ENCODE data around the gene SLC51B.
A peak's percentile ranks its signal among the peaks of the same experiment; 100 is the strongest.

The SLC51B gene

DNA sequence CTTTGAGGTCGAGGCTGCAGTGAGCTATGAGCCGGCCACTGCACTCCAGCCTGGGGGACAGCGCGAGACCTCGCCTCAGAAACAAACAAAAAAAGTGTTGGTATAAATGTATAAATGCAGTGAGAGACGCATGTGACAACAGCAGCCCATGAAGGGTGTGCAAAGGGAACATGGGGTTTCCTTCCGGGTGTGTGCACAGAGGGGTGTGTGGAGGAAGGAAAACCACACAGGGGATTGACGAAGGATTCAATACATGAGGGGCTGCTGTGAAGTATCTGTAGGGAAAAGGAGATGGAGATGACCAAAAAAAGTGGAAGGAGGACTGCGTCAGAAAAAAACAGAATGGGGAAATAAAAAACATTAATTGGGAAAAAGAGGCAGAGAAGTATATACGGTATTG lies 16.8 kb upstream of the SLC51B start:
- no peak for DNase-seq (ENCODE audit: extremely low spot score)
- ChIA-PET CTCF (no interaction called here), POLR2A (no interaction called here)
- TF ChIP-seq TARDBP (IDR thresholded peaks at IDR 0.05) (no peak), FOXA1 (IDR thresholded peaks at IDR 0.05) (no peak), LEF1 (IDR thresholded peaks at IDR 0.05; ENCODE audit: borderline replicate concordance) (no peak), CTBP1 (IDR thresholded peaks at IDR 0.05; ENCODE audit: borderline replicate concordance) (no peak)

DNA sequence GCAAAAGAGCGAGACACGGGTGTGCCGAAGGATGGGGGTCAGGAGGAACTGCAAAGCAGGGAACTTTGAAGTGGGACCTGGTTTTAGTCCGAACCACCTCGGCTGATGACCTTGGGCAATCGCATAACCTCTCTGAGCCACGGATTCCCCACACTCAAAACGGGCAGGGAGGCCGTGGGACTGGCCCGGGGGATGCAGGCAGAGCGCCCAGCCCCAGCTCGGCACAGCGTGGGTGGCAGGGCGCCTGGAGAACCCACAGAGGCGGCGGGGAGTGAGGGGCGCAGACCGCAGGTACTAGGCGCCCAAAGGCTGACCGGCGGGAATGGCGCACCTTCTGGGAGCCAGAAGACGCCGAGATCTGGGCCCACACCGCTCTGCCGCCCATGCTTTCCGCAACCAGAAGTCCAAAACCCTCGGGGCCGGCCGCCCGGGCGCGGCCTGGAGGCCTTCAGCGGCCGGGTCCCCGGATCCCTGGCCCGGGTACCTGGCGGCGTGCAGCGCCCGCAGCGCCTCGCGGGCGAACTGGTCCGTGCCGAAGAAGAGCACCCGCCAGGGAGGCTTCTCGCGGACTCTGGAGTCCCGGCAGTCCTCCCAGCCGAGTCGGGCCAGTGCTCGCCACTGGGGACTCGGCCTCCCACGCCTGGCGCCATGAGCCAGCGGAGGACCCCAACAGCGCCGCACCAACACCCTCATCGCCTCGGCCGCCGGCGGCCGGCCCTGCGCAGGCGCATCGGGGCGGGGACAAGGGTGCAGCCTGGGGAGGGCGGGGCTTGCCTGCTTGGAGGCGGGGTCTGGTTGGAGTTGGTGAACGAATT lies 16.1 kb upstream of the SLC51B start, which contains the start of gene MTFMT:
MTFMT (minus strand) TSS at position 719 of the 815 bp plus-strand sequence; CDS start at position 693, 26 bp downstream.
- peak; percentile 93 for DNase-seq (ENCODE audit: extremely low spot score)
- POLR2A ChIA-PET: no interaction called here
- TF ChIP-seq ARNT (IDR thresholded peaks at IDR 0.05) (no peak), HDGF (IDR thresholded peaks at IDR 0.05; ENCODE audit: borderline replicate concordance) (no peak), ELF4 (IDR thresholded peaks at IDR 0.05) (no peak), TARDBP (IDR thresholded peaks at IDR 0.05) (no peak), FOXK2 (IDR thresholded peaks at IDR 0.05) (no peak), ZNF384 (IDR thresholded peaks at IDR 0.05) (no peak), SUZ12 (IDR thresholded peaks at IDR 0.05) (no peak), FOXA1 (IDR thresholded peaks at IDR 0.05) (no peak), FOXM1 (IDR thresholded peaks at IDR 0.05; ENCODE audit: borderline replicate concordance) (no peak)
- CTCF ChIA-PET: no interaction called here

DNA sequence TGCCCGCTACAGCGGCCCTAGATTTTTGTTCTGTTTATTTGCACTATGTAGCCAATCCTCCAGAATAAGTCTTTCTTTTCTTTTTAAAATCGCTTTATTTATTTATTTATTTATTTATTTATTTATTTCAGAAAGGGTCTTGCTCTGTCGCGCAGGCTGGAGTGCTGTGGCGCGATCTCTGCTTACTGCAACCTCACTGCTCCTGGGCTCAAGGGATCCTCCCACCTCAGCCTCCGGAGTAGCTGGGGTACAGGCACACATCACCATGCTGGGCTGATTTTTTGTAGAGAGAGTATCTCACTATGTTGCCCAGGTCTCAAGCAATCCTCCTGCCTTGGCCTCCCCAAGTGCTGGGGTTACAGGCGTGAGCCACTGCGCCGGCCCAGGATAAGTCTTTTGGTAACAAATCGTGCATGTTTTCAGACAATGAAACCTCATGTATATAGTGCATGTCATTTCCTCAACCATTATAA lies 15.4 kb upstream of the SLC51B start:
- no peak for DNase-seq (ENCODE audit: extremely low spot score)
- ChIA-PET CTCF (no interaction called here), POLR2A (no interaction called here)
- TF ChIP-seq ARNT (IDR thresholded peaks at IDR 0.05): no peak
- TF ChIP-seq FOXK2 (IDR thresholded peaks at IDR 0.05): no peak
- TF ChIP-seq ELF4 (IDR thresholded peaks at IDR 0.05): no peak
- no peak for TF ChIP-seq CTBP1 (IDR thresholded peaks at IDR 0.05; ENCODE audit: borderline replicate concordance)
- TF ChIP-seq ZNF384 (IDR thresholded peaks at IDR 0.05): no peak
- TF ChIP-seq FOXA1 (IDR thresholded peaks at IDR 0.05): no peak
- TF ChIP-seq, protein P1, sequence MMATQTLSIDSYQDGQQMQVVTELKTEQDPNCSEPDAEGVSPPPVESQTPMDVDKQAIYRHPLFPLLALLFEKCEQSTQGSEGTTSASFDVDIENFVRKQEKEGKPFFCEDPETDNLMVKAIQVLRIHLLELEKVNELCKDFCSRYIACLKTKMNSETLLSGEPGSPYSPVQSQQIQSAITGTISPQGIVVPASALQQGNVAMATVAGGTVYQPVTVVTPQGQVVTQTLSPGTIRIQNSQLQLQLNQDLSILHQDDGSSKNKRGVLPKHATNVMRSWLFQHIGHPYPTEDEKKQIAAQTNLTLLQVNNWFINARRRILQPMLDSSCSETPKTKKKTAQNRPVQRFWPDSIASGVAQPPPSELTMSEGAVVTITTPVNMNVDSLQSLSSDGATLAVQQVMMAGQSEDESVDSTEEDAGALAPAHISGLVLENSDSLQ (IDR thresholded peaks at IDR 0.05): no peak

DNA sequence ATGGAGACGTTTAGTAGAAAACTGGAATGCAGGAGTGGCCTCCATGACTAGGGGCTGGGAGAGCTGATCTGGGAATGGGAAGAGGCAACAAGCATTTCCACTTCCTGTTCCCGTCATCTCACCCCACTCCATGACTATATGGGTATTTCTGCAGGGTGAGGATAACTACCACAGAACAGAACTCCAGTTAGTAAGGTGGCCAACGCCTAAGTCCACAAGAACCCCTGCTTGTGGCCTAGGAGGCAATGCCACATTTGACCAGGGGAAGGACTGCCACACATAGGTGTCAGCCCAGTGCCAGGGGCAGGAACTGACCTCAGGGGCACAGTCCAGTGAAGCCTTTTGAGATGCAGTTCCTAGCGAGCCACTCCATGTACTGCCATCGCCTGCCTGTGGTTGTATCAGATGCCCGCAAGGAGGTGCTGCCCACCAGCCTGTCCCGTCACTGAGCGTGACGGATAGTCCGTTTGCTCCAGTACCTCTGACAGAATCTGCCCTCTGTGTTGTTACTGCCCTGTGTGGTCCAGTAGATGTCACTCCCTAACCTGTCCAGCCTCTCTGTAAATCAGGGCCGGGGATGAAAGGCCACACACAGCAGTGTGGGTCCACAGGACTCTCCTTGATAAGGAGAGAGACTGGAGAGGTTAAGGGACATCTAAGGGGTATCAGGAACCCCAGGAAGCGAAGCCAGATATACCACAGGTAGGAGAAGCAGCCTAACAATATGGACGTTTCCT lies 12.2 kb upstream of the SLC51B start:
- POLR2A ChIA-PET: no interaction called here
- TF ChIP-seq ARNT (IDR thresholded peaks at IDR 0.05): no peak
- TF ChIP-seq, protein P1 (IDR thresholded peaks at IDR 0.05): peak; percentile 51; the same call in 1 of the 2 replicates
- peak; percentile 24 for DNase-seq (ENCODE audit: extremely low spot score)
- CTCF ChIA-PET: interaction anchor here (0.5 to 1.0 kb wide), 5 partner anchors 11 to 1304 kb away, joined by 3 to 5 read pairs (median 3); no protein-coding TSS in a partner anchor

DNA sequence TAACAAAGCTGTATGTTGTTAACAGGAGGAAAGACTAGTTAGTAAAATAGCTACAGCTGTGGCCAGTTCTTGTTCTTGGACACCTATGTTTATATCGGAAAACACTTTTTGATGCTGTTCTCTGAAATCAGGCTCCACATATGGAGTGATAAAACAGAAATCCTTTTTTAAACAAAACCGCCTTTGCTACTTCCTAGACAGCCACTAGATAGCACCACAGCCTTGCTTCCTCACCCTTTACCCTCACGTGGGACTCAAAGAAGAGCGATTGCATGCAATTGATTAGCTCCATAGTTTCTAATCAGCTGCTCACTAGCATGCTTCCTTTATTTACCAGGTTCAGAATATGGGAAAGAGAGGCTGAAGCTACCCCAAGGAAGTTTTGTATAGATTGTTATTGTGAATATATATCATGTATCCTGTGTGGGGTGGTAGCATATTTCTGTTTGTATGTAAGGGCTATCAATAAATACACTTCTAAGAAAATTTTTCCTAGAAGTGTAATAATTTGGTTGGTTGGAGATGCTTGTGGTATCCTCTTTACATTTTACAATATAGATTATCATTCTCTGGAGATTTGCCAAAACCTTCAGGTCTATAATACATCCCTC lies 11.4 kb upstream of the SLC51B start:
- peak; percentile 31 for DNase-seq (ENCODE audit: extremely low spot score)
- ChIA-PET POLR2A (interaction anchor here (0.8 kb wide), 1 partner anchor 271 kb away, joined by 3 read pairs; the partner anchor contains the start of gene RNU5B-1), CTCF (interaction anchor here (0.5 to 1.0 kb wide), 8 partner anchors 10 to 1303 kb away, joined by 3 to 6 read pairs (median 3); no protein-coding TSS in a partner anchor)
- TF ChIP-seq CTBP1 (IDR thresholded peaks at IDR 0.05; ENCODE audit: borderline replicate concordance): no peak

DNA sequence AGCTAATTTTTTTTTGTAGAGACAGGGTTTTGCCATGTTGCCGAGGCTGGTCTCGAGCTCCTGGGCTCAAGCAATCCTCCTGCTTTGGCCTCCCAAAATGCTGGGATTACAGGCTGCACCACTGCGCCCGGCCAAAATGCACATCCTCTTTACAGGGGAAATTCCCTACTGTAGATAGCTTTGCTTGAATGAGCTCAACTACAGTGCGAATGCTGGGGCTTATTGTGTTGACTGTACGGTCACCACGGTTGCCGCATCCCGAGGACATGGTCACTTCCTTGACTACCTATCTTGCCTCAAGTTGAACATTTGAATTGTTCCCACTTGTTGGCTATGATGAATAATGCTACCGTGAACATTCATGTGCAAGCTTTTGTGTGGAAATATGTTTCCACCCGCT lies 10.5 kb upstream of the SLC51B start:
- no peak for DNase-seq (ENCODE audit: extremely low spot score)
- POLR2A ChIA-PET: no interaction called here
- CTCF ChIA-PET: interaction anchor here (0.7 to 0.8 kb wide), 3 partner anchors 9 to 27 kb away, joined by 3 read pairs; no protein-coding TSS in a partner anchor
- no peak for TF ChIP-seq HDGF (IDR thresholded peaks at IDR 0.05; ENCODE audit: borderline replicate concordance)
- TF ChIP-seq TARDBP (IDR thresholded peaks at IDR 0.05): no peak
- TF ChIP-seq ZNF384 (IDR thresholded peaks at IDR 0.05): no peak
- no peak for TF ChIP-seq ARNT (IDR thresholded peaks at IDR 0.05)
- no peak for TF ChIP-seq CTBP1 (IDR thresholded peaks at IDR 0.05; ENCODE audit: borderline replicate concordance)
- no peak for TF ChIP-seq L3MBTL2 (conservative IDR thresholded peaks at IDR 0.05)
- TF ChIP-seq FOXA1 (IDR thresholded peaks at IDR 0.05): no peak
- no peak for TF ChIP-seq NFRKB (IDR thresholded peaks at IDR 0.05)
- no peak for TF ChIP-seq FOXK2 (IDR thresholded peaks at IDR 0.05)
- TF ChIP-seq BHLHE40 (IDR thresholded peaks at IDR 0.05; ENCODE audit: borderline replicate concordance): no peak
- TF ChIP-seq SUZ12 (IDR thresholded peaks at IDR 0.05): no peak
- TF ChIP-seq, protein P1 (IDR thresholded peaks at IDR 0.05): no peak
- no peak for TF ChIP-seq SP1 (IDR thresholded peaks at IDR 0.05)
- no peak for TF ChIP-seq FOXM1 (IDR thresholded peaks at IDR 0.05; ENCODE audit: borderline replicate concordance)
- no peak for TF ChIP-seq LEF1 (IDR thresholded peaks at IDR 0.05; ENCODE audit: borderline replicate concordance)
- no peak for TF ChIP-seq ELF4 (IDR thresholded peaks at IDR 0.05)

Measured in HEK293T (cell line).